K562 treated with DMSO at 1 percent for 48 hours (cell line): ENCODE data around the gene RPL28. TPM values are rescaled to one million over a fixed set of nuclear protein-coding genes. Genes with fewer than 3 reads are reported as not detected.

Experiments used
- total RNA-seq: library from RNA; unstranded; fragments of 300-600 nt; gene quantifications from 2 replicates; pipeline ENCODE4 v1.2.3, GENCODE V29; 2022; ENCODE audit warnings: low replicate concordance; ENCODE audit errors: extremely low read depth

RPL28 gene
- total RNA-seq, result 4,209 and 5,908 TPM in 2 replicates

DNA sequence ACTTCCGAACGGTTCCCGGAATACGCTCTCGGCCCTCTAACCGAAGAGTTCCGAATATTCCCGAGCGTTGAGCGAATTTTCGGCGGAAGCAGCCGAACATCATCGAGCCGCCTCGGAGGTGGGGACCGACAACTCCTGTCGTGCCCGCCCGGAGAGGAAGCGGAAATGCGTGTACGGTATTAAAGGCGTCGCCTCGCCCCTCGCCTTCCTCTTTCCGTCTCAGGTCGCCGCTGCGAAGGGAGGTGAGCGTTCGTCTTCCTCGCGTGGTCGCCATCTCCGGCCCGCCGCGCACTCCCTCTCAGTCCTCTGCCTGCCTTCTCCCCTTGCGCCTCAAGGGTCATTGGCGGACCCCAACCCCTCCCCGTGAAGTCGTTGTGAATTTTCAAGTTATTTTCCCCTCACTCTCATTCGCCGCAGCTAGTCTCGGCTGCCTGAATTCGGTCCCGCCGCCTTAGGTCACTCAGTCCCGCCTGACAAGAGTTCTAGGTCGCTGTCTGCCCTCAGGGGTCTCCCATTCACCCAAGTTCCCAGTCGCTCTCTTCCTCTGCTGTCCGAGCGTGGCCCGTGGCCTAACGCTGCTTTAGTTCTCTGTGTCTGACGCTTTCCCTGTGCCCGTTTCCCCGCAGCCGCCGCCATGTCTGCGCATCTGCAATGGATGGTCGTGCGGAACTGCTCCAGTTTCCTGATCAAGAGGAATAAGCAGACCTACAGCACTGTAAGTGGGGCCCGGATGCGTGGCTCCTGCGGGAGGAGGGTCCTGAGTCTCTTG is at the start of gene RPL28:
TSS of gene RPL28 (plus strand) at position 209 of the 769 bp plus-strand sequence. CDS start at position 635, 426 bp downstream.

DNA sequence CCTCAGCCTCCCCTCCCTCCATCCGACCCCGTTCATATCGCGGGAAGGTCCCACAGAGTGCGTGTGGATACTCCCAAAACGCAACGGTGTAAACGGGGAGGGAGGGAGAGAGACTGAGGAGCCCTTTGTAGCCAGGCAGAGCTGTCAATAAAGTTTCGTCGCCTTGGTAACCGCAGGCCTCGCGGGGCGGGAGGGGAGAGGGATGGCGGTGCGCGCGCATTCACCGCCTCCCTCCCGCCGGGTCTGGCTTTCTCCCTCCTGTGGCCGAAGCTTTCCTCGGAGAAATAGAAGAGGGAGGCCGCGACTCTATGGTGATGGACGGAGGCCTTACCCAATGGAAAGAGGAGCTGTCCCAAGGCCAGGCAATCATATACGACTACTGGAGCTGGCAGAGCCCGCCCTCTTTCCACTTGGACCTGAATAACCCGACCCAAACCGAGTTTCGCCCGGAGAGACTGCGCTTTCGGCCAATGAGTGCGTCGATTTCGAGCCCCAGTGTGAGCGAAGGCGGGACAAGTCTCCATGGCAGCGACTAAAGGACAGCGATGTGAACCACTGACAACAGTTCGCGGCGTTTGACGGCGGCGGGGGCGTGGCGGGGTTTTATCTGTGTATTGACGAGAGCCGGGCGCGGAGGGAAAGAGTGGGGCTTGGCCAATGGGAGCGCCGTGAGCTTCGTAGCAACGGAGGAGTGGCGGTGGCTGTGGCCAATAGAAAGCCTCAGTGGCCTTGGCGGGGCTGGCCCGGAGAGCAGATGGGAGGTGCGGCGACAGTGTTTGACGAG is 46.4 kb upstream of the RPL28 start, which contains the start of gene KMT5C:
TSS of gene KMT5C (plus strand) at position 772 of the 784 bp plus-strand sequence. CDS start 2,061 bp downstream, outside the sequence.

DNA sequence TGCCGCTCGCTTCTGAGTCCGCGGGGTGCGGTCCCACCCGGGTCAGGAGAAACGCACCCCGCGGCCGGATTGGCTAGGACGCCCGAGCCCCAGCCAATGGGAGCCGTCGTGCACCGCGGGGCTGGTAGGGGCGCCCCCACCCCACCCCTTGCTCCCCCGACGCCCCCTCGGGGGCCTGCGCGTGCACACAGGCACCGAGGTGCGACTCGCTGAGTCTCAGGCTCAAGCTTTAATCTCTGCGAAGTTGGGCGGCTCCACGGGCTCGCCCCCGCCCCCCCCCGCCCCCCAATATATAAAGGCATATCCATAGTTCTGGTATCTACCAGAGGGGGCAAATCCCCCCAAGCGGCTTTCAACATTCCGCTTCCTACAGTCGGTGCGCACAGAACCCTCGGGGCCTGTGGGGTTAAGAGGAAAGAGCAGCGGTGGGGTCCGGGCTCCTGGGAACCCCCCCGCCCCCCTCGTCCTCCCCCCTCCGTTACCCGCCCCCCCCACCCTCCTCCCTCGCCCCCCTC is 31.0 kb upstream of the RPL28 start, which contains the start of gene COX6B2:
TSS of gene COX6B2 (minus strand) at position 22 of the 515 bp plus-strand sequence. CDS start 198 bp downstream, outside the sequence.

DNA sequence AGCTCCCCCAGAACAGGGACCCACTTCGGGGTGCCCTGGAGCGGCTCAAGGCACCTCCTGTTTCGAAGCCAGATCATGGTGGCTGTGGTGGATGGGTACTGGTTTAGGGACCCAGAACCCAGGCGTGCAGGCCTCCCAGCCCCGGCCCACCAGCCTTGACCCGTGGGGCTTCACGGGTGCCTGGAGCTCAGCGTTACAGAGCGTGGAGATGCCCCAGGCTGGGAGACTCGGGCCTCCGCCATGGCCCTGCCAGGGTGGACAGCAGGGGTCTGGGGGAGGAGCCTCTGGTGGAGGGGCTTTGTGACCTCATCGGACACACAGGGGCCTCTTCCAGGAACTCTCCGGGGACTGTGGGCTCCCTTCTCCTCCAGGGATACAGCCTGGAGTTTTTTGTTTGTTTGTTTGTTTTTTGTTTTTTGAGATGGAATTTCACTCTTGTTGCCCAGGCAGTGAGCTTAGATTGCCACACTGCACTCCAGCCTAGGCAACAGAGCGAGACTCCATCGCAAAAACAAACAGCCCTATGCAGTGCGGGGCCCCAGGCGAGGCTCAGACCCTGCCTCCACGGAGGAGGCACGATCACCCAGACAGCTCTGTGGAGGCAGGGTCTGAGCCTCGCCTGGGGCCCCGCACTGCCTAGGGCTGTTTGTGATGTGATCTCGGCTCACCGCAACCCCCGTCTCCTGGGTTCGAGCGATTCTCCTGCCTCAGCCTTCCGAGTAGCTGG is 22.6 kb upstream of the RPL28 start, which contains the start of gene GARIN5B:
TSS of gene GARIN5B (minus strand) at position 271 of the 727 bp plus-strand sequence. CDS start at position 77, 194 bp downstream.

DNA sequence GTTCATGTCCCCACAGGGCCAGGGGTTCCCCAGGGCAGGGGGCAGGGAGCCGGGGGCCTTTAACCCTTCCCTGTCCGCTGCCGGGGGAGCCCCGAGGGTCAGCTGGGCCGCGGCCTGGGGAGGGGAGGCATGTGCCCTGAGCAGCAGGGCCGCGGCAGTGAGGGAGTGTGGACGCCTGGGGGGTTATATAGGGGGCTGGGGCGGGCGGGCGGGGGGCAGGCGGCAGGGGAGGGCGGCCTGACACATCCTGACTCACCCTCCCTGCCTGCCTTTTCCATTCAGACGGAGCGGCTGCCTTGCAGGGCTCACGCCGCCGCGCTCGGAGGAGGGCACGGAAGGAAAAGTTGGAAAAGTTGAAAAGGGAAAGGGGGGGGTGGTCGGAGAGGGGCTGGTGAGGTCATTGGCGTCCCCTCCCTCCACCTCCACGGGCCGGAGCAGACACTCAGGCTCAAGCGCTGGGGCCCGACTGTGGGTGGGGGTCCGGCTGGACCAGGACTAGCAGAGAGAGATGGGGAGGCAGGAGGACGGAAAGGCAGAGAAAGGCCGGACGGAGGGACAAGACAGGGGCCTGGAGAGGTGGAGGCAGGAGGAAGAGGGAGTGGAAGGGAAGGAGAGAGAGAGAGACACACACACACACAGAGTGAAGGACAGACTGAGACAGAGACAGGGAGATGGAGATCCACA is 15.3 kb upstream of the RPL28 start, which contains the start of gene IL11:
TSS of gene IL11 (minus strand) at position 159 of the 684 bp plus-strand sequence. CDS start at position 6, 153 bp downstream.

DNA sequence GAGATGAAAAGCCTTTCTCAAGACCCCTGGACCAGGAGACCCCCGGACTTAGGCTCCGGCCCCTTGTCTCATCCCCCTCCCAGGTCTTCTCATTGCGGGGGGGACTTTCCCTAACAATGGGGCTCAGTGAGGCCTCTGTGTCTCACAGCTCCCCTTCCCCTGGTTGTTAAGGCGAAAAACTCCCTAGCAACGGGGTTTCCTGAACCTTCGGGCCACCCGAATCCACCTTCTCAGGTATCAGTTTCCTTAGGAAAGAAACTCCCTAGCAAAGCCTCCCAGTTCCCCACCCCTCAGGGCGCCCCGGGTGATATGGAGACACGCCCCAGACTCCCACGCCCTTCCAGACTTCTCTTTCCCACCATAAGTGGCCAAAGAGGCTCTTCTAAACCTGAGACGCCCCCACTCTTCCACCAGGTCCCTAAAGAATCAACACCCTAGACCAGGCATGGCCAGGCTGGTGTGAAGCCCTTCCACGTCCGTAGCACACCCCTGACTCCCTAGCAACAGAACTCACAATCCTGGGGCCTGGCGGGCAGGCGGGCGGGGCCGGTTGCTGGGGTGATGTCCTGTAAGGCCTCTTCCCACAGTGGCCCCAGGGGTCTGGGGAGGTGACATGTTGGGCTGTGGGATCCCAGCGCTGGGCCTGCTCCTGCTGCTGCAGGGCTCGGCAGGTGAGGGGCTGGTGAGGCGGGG is 9.3 kb upstream of the RPL28 start, which contains the start of gene TMEM190:
TSS of gene TMEM190 (plus strand) at position 586 of the 693 bp plus-strand sequence. CDS start at position 614, 28 bp downstream.

DNA sequence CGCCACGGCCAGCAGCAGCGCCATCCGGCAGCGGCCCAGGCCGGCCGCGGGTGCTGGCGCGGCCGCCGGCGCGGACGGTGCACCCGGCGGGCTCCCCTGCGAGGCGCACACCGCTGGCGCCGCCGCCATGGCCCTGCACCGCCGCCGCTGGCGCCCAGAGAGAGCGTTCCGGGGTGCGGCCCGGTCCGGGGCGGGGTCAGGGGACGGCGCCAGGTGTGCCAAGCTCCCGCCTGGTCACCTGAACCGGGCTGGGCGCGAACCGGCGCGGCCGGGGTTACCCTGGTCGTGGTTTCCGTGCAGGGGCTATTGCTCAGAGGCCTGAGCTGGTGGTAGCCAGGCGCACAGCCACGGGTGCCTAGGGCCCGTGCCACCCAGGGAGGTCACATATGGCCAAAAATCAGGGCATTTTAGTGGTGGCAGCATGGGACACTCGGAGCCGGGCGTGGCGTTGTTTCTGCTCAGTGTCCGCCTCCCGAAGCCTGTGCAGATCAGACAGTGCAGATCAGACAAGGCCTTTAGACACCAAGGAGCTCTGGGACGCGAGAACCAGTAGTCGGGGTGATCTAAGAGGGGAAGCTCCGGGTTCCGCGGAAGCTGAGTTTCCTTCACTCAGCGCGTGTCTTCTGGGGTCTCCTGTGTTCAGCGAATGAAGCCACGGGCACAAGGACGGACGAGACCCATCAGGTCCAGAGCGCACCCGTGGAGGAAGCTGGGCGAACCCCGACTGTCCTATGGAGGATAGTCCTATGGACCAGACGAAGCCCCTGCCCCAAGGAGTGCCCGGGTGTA is 1.4 kb upstream of the RPL28 start, which contains the start of gene TMEM238:
TSS of gene TMEM238 (minus strand) at position 162 of the 789 bp plus-strand sequence. CDS start at position 129, 33 bp downstream.

DNA sequence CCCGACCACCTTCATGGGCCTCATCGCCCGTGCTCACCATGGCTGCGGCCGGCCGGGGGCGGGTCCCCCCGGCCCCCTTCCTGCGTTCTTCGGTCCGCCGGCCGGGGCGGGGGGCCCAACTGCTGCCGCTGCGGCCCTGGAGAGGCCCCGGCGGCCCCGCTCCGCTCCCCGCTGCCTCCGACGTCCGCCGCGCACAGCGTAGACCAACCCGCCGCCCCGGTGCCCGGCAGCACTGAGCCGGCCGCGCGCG is 21.7 kb downstream of the RPL28 start, which contains the start of gene UBE2S:
TSS of gene UBE2S (minus strand) at position 239 of the 250 bp plus-strand sequence. CDS start at position 40, 199 bp downstream.

DNA sequence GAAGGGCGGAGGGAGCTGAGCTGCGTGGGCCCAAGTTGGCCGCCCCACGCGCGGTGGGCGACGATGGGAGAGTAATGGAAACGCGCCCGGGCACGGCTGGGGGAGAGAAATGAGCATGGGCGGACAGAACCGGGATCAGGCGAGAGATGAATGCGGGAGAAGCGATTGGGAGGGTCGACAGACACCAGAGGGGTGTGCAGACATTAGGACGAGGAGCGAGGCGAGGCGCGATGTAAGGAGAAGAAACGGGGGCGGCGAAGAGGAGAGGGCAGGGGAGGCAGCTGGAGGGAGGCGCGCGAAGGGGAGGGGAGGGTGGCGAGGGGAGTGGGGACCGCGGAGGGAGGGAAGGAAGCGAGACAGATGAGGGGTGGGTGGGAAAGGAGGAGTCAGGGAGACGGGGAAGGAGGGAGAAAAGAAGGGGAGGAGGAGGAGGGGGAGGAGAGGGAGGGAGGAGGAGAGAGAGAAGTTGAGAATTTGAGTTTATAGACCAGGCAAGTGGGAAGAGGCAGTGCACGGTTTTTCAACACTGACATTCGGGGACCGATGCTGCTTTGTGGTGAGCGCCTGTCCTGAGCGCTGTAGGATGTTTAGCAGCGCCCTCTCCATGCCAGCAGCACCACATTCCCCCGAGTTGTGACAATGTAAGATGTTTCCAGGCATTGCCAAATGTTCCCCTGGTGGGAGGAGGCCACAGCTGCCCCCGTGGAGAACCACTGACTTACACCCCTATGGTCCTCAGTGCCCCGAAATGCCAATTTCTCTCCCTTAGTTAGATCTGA is 57.5 kb downstream of the RPL28 start, which contains the start of gene SHISA7:
TSS of gene SHISA7 (minus strand) at position 256 of the 779 bp plus-strand sequence. CDS start 437 bp downstream, outside the sequence.

Other genes with a start within 250 kb of the RPL28 start
- not detected in 2 replicates for gene TNNT1, start 236.7 kb upstream of the RPL28 start, total RNA-seq
- gene TNNI3, start 228.2 kb upstream of the RPL28 start, total RNA-seq, result not detected in 2 replicates
- gene DNAAF3, start 219.3 kb upstream of the RPL28 start, total RNA-seq, result not detected in 2 replicates
- gene SYT5, start 205.6 kb upstream of the RPL28 start, total RNA-seq, result not detected in 2 replicates
- not detected in 2 replicates for gene PTPRH, start 176.4 kb upstream of the RPL28 start, total RNA-seq
- gene TMEM86B, start 157.2 kb upstream of the RPL28 start, total RNA-seq, result not detected in 2 replicates
- 133 TPM in 1 of 2 replicates, not detected in the other for gene PPP6R1, start 126.9 kb upstream of the RPL28 start, total RNA-seq
- gene HSPBP1, start 105.8 kb upstream of the RPL28 start, total RNA-seq, result not detected in 2 replicates
- not detected in 2 replicates for gene BRSK1, start 101.9 kb upstream of the RPL28 start, total RNA-seq
- gene TMEM150B, start 60.6 kb upstream of the RPL28 start, total RNA-seq, result not detected in 2 replicates
- gene KMT5C, start 46.1 kb upstream of the RPL28 start, total RNA-seq, result not detected in 2 replicates
- not detected in 2 replicates for gene COX6B2, start 31.2 kb upstream of the RPL28 start, total RNA-seq
- gene GARIN5B, start 22.7 kb upstream of the RPL28 start, total RNA-seq, result not detected in 2 replicates
- gene IL11, start 15.5 kb upstream of the RPL28 start, total RNA-seq, result not detected in 2 replicates
- not detected in 2 replicates for gene TMEM190, start 9.1 kb upstream of the RPL28 start, total RNA-seq
- gene TMEM238, start 1.6 kb upstream of the RPL28 start, total RNA-seq, result not detected in 2 replicates
- 2,967 TPM in 1 of 2 replicates, not detected in the other for gene UBE2S, start 21.9 kb downstream of the RPL28 start, total RNA-seq
- gene SHISA7, start 57.4 kb downstream of the RPL28 start, total RNA-seq, result not detected in 2 replicates
- gene ISOC2, start 75.7 kb downstream of the RPL28 start, total RNA-seq, result not detected in 2 replicates
- not detected in 2 replicates for gene C19orf85, start 78.8 kb downstream of the RPL28 start, total RNA-seq
- not detected in 2 replicates for gene ZNF628, start 90.7 kb downstream of the RPL28 start, total RNA-seq
- gene NAT14, start 99.3 kb downstream of the RPL28 start, total RNA-seq, result not detected in 2 replicates
- gene SSC5D, start 102.5 kb downstream of the RPL28 start, total RNA-seq, result not detected in 2 replicates
- gene SBK2, start 151.2 kb downstream of the RPL28 start, total RNA-seq, result not detected in 2 replicates
- gene SBK3, start 159.6 kb downstream of the RPL28 start, total RNA-seq, result not detected in 2 replicates
- not detected in 2 replicates for gene ZNF579, start 194.9 kb downstream of the RPL28 start, total RNA-seq
- not detected in 2 replicates for gene FIZ1, start 213.6 kb downstream of the RPL28 start, total RNA-seq
- gene ZNF524, start 214.4 kb downstream of the RPL28 start, total RNA-seq, result not detected in 2 replicates
- not detected in 2 replicates for gene ZNF865, start 219.7 kb downstream of the RPL28 start, total RNA-seq
- gene ZNF784, start 238.6 kb downstream of the RPL28 start, total RNA-seq, result not detected in 2 replicates